ENCODE data around the gene SLC38A10.

DNA sequence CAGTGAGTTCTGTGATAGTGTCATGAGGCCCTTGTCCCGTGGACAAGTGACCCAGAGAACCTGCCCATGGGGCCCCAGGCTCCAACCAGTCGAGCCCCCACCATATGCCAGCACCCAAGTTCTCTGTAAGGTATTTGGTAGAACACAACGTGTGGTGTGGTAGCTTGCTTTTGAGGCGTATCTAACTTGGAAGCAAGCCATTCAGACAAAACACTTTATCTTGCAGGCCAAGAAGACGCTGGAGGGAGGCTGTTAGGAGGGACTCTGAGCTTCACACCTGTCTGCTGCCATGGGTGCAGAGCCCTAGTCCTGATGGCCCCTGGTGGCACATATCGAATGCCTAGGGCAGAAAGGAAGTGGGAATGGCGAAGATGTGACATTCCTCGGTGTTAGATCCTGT, 54.3 kb downstream of the SLC38A10 start:
- TF ChIP-seq, protein P1, sequence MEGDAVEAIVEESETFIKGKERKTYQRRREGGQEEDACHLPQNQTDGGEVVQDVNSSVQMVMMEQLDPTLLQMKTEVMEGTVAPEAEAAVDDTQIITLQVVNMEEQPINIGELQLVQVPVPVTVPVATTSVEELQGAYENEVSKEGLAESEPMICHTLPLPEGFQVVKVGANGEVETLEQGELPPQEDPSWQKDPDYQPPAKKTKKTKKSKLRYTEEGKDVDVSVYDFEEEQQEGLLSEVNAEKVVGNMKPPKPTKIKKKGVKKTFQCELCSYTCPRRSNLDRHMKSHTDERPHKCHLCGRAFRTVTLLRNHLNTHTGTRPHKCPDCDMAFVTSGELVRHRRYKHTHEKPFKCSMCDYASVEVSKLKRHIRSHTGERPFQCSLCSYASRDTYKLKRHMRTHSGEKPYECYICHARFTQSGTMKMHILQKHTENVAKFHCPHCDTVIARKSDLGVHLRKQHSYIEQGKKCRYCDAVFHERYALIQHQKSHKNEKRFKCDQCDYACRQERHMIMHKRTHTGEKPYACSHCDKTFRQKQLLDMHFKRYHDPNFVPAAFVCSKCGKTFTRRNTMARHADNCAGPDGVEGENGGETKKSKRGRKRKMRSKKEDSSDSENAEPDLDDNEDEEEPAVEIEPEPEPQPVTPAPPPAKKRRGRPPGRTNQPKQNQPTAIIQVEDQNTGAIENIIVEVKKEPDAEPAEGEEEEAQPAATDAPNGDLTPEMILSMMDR (IDR thresholded peaks at IDR 0.05; ENCODE audit: low read depth, low read length, poor library complexity, severe bottlenecking) = no peak
- TF ChIP-seq EZH2phosphoT487 (IDR thresholded peaks at IDR 0.05; ENCODE audit: borderline replicate concordance, low read length) = no peak
